HG03469 (cell line): ENCODE data around the gene RERE.

Experiments used
- ATAC-seq: cut with Tn5 transposase; IDR thresholded peaks from one replicate; pipeline ENCODE4 v1.9.1; 2021; ENCODE audit warnings: mild to moderate bottlenecking, moderate library complexity, moderate number of reproducible peaks; ENCODE audit not compliant: unreplicated experiment

RERE gene

DNA sequence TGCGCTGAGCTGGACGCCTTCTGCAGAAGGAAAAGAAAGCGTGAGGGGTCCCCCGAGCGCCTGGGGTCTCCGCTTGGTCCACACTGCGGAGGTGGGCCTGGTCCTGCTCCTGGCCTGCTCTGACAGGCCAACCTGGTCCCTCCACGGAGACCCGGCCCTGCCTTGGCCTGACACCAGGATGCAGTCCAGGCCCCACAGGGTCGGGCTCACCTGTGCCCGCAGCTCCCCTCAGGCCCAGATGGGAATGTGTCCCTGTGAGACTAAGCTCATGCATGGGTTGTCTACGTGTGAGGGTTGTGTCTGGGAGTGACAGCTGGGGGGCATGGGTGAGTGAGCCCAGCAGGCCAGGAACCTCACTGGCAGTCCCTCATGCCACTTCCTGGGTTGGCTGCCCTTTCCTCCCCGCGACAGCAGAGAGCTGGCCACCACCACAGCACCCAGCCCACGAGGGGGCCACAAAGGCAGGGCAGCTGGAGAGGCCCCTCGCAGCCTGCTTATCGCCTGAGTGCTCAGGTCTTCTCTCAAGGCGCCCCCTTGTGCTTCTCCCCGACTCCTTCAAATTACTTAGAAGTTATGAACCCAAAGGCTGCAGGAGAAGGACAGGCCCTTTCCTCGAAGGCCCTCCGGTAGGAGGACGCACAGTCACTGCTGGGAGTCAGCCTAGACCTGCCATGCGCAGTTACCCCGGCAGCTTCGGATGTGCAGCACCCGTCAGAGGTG, 458.4 kb downstream of the RERE start:
- ATAC-seq = no peak

DNA sequence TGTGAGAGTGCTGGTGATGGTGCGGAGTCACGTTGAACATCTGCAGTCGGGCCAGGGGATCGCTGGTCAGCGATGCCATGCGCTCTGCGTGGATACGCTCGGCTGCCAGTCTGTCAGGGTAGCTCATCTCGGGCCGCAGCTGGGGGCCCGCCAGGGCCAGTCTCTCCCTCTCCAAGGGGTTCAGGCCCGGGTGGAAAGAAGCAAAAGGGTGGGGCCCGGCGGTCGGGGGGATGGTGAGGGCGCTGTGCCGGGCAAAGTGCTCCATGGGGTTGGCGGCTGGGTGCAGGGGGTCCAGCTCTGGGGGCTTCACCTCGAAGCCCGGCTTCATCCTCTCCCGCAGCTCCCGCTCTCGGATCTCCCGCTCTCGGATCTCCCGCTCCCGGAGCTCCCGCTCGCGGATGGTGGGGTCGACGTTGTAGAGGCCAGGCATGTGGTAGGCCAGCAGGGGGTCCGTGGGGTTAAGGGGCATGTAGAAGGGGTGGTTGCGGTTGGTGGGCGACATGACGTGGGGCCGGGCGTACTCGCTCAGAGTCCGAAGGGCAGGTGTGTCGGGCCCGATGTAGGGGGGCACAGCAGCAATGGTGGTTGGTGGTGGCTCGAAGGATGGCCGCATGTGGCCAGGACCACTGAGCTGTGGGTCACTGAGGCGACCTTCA, 459.1 kb downstream of the RERE start:
- ATAC-seq = no peak

DNA sequence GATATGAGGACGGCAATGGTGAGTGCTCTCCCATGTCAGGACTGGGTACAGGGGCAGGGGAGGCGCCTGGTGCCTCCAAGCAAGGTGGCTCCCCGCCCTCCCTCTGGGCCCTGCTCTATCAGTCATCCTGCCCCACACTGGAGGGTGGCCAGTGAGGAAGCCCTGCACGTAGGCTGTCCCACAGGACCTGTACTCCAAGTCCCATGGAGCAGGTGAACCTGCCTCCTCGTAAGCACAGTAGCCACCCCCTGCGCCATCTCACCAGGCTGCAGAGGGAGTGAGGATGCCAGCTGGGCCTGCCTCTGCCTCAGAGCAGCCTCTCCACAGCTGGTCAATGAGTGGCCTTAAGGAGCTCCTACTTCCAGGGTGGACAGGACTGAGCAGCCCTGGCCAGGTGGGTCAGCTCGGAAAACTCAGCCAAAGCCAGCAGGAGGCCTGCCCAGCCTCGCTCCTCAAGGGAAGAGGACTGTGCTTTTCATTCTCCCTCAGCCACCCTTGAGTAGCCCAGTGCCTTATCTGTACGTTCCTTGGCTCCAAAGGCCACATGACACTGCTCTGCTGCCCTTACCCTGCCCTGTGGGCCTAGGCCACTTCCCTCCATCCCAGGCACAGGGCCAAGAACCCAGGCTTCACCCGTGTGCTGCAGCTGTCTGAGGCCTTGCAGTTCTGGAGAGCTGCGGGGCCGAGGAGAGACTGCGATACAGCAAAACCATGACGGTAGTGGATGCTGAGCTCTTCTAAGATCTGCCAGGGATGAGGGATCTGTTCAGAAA, 459.9 kb downstream of the RERE start:
- no peak for ATAC-seq

DNA sequence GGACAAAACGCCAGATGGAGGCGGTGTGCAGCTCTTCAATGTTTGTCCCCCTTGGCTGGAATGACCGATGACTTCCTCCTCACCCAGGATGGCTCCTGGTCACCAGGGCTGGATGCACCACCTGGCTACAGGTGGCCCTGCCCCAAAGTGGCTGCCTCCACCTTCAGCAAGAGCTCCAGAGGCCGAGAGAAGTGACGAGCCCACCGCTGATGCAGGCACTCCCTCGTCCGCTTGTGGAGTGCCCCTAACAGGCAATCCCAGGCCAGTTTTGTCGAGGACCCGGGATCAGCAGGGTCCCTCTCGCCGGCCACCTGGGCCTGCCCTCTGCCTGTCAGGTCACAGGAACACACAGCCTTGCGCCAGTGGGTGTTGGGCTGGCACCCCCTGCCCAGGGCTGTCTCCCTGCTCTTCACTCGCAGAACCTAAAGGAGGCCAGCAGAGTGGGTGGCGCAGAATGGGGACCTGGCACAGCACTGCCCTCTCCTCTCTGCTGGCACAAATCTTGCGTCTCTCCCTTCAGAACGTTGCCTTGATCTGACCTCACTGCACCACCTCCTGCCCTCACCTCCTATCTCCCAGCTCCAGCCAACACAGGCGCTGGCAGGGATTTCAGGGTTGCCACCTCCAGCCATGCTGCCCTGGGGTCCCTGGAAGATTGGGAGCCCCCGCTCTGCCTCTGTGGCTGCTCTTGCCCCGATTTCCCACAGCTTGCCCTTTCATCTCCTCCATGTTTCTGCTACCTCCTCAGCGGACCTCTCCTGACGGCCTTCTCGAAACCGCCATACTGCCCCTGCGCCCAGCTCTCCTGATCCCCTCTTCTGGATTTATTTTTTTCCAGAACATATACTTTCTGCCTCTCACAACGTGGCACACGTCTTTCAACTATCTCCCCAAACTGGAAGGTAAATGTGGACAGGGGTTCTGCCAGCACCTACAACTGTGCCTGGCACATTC, 460.9 kb downstream of the RERE start:
- no peak for ATAC-seq

DNA sequence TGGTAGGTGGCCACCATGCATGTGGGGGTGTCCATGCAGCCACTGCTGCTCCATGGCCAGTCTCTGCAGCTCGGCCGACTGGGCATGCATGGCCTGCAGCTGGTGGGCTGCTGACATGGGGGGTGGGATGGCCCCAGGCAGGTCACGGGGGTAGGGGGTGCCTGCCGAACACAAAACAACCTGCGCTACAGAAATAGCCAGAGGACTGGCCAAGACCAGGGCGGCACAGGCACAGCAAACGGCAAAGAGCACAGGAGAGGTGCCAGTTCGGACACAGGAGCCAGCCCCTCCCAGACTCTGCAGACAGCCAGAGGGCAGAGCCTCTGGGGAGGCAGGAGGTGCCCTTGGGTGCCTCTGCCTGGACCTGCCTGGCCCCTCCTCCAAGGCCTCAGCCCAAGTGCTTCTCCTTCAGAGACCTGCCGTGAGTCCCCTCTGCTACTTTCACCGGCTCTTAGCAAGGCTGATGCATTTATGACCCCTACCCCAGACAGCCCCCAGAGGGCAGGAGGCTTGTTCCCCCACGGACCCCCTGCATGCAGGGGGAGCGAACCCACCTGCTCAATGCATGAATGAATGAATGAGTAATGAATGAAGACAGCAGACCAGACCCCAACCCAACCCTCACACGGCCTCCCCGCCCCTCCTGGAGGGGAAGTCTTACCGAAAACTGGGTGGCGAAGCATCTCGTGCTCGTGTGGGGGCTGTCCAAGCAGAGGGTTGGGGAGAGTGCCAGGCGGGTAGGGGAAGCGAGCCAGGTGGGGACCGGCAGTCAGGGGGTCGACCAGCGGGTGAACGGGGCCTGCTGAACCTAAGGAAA, 461.8 kb downstream of the RERE start:
- ATAC-seq = no peak

DNA sequence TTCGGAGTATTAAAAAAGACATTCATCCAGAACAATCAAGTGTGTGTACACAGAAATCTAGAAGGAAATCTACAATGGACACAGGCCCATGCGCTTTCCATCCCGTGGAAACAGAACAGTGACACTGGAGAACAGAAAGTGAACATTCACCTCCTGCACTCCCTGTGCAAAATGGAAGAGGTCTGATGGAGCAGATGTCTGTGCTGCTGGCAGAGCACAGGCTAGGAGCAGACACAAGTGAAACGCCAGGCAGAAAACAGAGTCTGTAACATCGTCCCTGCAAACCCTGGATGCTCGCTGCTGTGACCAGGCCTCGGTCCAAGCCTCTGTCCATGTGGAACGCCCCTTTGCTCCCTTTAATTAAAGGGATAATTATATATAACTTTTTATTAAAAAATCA, 463.4 kb downstream of the RERE start:
- no peak for ATAC-seq

DNA sequence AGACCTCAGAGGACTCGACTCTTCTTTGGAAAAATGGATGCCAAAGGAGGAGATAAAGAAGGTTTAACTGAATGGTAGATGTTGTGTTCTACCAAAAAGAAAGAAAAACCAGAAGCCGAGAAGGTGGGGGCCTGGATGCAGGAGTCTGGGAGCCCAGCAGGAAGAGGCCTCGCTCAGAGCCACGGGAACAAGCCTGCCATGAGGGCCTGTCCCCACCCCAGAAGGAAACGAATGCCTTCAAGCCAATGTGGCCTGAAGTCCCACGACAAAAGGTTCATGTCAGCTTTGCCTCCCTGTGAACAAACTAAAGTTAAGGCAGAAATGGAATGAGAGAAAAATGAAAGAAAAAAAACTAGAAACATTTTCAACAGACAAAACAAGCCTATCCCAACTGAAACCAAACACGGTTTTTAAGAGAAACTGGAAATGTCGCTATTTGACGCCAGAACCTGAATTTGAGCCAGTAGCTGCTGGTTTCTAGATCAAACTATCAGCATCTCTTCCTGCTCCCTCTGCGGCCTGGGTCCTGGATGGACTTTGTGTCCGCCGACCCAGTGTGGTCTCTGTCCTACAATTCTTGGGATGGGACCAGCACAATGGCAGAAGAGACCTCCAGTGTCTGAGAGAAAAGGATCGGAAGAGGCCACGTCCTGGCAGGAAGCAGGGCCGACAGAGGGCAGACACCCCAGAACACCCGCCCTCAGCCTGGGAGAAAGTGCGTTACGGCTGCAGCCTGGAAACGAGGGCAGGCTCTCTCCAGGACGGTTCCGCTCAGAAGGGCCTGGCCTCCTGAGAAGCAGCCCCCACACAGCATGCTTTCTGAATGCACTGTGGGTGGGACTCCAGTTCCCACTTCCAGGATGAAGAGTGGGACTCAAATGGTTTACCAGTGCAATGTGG, 464.3 kb downstream of the RERE start:
- ATAC-seq = no peak

DNA sequence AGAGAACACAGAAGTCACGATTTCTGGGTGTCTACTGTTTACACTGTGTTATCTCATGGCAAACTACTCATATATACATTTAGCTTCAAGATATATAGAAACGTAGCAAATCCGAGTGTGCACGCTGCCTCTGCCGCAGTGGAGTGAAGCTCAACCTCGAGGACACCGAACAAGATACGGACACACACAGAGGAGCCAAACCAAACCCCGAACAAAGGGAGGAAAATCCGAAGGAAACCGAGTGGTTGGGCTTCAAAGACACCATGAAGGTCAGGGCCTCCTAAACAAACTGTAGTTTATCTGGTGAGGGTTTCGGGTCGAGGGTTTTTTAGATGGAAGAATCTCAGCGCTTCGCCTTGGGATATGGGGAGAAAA, 465.0 kb downstream of the RERE start:
- ATAC-seq = no peak

DNA sequence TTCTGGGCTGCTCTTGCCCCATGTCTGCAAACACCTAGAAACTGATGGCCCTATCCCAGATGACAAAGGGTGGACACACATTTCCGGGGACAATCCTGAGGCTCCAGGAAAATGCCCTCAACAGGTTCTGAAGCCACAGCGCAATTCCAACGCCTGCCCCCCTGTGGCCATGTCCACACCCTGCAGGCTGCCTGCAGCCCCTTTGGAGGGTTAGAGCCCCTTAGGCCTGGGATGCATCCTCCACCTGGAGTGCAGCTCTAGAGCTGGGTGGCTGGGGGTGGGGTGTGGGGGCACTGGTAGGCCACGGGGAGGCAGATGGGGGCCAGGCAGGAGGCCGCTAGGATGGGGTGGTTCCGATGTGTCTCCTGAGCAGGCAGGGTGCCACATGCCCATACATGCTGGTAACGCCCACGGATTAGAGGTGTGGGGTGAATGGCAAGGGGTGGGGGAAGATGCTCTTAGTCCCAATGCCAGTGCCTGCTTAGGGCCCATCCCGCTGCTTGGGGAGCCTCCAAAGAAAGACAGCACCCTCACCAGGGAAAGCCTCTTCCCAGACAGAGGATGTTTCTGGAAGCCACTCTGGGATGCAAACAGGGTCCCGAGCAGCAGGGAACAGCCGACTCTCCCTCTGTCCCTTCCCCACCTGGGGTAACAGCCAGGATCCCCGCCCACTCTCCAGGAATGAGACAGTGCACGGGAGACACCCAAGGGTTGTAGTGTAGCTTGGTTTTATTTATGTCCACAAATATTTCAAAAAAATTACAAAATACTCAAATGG, 465.6 kb downstream of the RERE start:
- no peak for ATAC-seq

DNA sequence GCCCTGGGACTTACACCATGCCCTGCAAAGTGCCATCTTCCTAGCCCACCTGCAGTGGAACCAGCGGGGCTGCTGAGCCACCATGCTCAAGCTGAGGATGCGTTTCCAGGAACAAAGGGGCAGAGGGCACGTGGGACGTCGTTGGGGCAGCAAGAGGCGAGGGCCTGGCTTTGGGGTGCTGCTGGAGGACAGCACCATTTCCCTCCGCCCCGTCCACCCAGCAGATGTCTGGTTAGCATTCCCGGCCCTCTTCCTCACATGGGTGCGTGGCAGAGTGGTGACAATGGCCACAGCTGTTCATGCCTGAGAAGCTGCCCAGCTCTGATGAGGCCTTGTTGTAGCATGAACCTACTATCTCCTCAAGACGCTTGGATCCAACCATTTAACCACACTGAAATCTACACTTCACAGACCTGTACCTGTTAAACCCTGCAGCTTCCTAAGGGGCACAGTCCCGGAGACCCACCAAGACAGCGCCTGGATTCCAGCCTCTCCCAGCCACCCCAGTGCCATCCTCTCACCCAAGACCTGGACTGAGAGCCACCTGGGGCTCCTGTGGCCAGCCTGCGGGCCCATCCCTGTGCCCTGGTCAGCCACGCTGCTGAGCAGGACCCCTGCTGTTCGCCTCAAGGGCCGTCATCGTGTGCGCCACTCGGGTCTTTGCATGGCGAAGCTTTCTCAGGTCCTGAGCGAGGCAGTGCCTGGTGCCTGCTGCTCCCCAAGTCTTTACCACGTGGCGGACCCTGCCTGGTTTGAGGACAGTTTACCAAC, 466.3 kb downstream of the RERE start:
- ATAC-seq = no peak

DNA sequence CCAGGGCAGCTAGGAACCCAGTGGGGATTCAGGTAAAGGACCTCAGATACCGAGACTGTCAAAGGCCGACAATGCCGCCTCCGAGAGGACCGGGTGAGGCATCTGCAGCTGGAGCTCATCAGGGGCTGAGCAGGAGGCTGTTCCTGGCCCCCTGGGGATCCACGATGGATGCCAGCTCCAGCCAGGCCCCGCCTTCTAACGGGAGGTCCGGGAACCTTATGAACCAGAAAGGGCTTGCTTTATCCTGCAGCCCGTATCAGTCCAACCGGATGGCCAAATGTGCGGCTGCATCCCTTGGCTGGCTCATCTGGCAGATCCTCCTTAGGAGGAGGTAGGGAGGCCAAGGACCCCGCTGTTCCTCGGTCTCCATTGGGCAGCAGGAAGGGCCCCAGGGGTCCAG, 467.5 kb downstream of the RERE start:
- ATAC-seq = no peak

DNA sequence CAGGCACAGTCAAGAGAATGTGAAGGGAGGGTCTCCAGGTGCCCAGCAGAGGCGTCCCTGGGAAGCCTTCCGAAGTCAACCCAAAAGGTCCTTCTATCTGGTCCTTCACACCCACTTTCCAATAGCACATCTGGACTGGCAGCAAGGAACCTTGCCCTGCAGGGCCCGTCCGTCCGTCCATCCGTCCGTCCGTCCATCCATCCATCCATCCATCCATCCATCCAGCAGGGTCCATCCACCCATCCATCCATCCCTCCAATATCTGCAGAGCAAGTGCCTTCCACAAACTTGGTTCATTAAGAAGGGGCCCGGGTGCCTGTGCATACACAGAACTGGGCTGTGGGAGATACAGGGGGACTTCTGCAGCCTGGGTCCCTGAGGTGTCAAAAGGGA, 468.0 kb downstream of the RERE start:
- ATAC-seq = no peak

DNA sequence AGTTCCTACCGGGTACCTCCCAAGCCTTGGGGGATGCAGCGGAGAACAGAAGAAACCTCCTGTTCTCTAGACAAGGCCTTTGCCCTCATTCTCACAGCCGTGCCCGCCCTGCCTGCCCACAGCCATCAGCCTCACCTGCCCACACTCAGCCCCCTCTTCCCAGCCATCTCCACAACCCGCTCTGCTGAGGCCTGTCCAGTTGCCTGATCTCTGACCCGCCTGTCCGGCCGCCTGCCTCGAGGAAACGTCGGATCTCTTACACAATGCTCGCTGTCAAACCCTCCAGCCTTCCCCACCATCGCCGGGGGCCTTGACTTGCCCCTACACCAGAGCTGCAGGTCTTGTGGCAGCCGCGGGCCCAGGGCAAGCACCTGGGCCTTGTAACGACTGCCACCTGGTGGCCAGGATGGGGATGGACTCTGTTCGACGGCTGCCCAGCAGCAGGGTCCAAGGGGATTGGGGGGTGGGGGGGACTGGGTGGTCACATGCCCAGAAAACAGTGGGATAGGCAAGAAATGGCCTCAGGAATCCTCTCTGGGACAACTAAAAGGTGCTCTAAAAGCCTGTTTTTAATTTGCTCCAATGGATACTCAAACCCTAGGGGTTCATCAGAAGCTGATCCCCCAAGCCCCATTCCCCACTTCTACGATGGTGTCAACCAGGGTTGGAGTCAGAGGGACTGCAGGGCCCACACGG, 468.5 kb downstream of the RERE start:
- ATAC-seq = no peak

DNA sequence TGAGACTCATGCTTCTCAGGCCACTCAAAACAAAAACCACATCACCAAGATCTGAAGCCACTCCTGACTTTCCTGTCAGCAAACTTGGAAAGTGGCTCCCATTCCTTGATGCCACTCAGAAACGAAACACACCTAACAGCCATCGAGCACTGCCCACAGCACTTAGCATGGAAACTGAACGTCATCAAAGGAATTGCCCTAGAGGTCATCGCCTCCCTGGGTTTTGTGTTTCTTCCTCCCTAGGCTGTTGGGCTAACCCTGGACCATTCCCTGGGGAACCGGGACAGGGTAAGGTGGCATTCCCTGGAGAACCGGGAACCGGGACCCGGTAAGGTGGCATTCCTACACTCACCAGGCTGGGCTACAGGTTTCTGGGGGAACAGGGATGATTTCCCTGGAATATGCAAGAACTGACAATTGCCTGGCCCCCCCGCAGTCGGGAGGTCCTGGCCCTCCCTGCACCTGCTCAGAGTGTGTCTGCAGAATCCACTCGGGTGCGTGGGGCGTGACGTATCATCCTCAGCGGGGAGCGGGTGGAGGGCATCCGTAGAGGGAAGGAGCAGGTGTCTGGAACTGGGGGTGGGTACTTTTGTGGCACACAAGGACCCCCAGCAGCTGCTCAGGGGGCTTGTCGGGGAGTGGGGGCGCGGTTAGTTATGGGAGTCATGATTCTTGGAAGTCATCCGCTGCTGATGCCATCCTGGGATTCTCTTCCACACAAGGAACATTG, 469.2 kb downstream of the RERE start:
- ATAC-seq = no peak

DNA sequence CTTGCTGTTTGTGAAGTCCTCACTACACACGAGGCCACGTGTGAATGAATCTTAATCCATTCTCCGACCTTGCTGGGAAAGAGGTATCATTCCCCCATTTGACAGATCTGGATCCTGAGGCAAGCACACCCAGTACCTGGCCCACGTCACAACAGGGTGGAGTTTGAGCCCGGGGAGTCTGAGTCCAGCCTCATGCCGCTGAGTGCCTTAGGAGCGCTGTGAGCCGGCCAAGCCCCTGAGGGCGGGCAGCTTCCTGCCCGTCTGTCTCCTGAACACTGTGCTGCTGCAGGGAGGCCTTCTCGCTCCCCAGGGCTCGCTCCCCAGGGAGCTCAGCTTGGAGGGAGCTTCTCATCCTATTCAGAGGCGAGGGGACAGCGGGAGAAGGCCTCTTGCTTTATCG, 469.8 kb downstream of the RERE start:
- ATAC-seq = no peak
